GM12878 (cell line): ENCODE measurements around the gene NEURL4. TPM values are rescaled to one million over a fixed set of nuclear protein-coding genes. Genes with fewer than 3 reads are reported as not detected.

Experiments used
- ATAC-seq: fragments of 200-7000 bp; cut with Tn5 transposase; 3 replicates; pipeline ENCODE4 v1.9.1; 2020; ENCODE audit warnings: mild to moderate bottlenecking, moderate library complexity
- BruUV-seq: library from RNA; stranded (reverse); fragments of 400-500 nt; replicated peaks from 2 replicates; lab custom pipeline; 2021; lab: Mats Ljungman, UMichigan
- CTCF ChIA-PET: fragments of 300-600 bp; sonication (Branson Sonifier 250); formaldehyde crosslinking; extraction: SDS; loops from one replicate; lab custom pipeline; 2021; ENCODE audit warnings: inconsistent platforms; lab: Yijun Ruan, JAX
- POLR2A ChIA-PET: fragments of 350-600 bp; formaldehyde crosslinking; extraction: SDS; loops from one replicate; lab custom pipeline; 2021; ENCODE audit warnings: inconsistent platforms; lab: Charles Lee
- RAD21 ChIA-PET: fragments of 300-600 bp; sonication (Branson Sonifier 250); formaldehyde crosslinking; loops from one replicate; lab custom pipeline; 2023; ENCODE audit warnings: antibody characterized with exemption; ENCODE audit not compliant: unreplicated experiment; lab: Charles Lee
- SMC1A ChIA-PET: fragments of 300-600 bp; sonication (Branson Sonifier 250); formaldehyde crosslinking; loops from one replicate; lab custom pipeline; 2023; ENCODE audit not compliant: unreplicated experiment, uncharacterized antibody; lab: Charles Lee
- DNase-seq: peaks from one replicate; pipeline ENCODE4 v3.0.0-alpha.2; 2011; ENCODE audit warnings: low read depth, low spot score
- FAIRE-seq: peaks from 3 replicates; lab custom pipeline; 2011; peaks lifted over from hg19 to GRCh38; lab: Jason Lieb, UNC
- H2AFZ ChIP-seq: 2 replicates; pipeline ENCODE4 v1.6.0; 2011; ENCODE audit warnings: low read depth, low read length, control low read depth; ENCODE audit not compliant: control insufficient read depth
- H3K27ac ChIP-seq: 2 replicates; pipeline ENCODE4 v1.5.1; 2011; ENCODE audit warnings: control low read depth; ENCODE audit not compliant: control insufficient read depth, insufficient read depth
- H3K27me3 ChIP-seq, 2 experiments: replicated peaks in 1 of 2; 2 replicates each; pipeline versions ENCODE4 v1.6.0 to v1.6.1; 2011; ENCODE audit warnings: low read length in 1 of 2; ENCODE audit not compliant: control insufficient read depth in 2 of 2, insufficient read depth in 2 of 2
- H3K36me3 ChIP-seq, 2 experiments: 2 replicates each; pipeline ENCODE4 v1.5.1; 2011; ENCODE audit warnings: low read length in 1 of 2; ENCODE audit not compliant: control insufficient read depth in 2 of 2, insufficient read depth in 2 of 2
- H3K4me1 ChIP-seq: 2 replicates; pipeline ENCODE4 v1.6.1; 2011; ENCODE audit warnings: mild to moderate bottlenecking, low read length, moderate library complexity, mixed read lengths; ENCODE audit not compliant: control insufficient read depth, insufficient read depth
- H3K4me2 ChIP-seq: 2 replicates; pipeline ENCODE4 v1.6.0; 2011; ENCODE audit warnings: control low read depth; ENCODE audit not compliant: control insufficient read depth, insufficient read depth
- H3K4me3 ChIP-seq: fragments of 200-600 bp; sonication (generic); 2 replicates; pipeline ENCODE4 v1.5.1; 2016
- H3K79me2 ChIP-seq: 2 replicates; pipeline ENCODE4 v1.6.0; 2011; ENCODE audit warnings: low read length; ENCODE audit not compliant: control insufficient read depth, insufficient read depth
- H3K9ac ChIP-seq: 2 replicates; pipeline ENCODE4 v1.8.0; 2011; ENCODE audit warnings: low read length, control low read depth, mixed read lengths; ENCODE audit not compliant: control insufficient read depth, insufficient read depth
- H3K9me3 ChIP-seq: replicated peaks from 3 replicates; pipeline ENCODE4 v1.5.1; 2011; ENCODE audit warnings: mild to moderate bottlenecking, low read length; ENCODE audit not compliant: control insufficient read depth, insufficient read depth
- H4K20me1 ChIP-seq: 2 replicates; pipeline ENCODE4 v1.6.0; 2011; ENCODE audit not compliant: control insufficient read depth, insufficient read depth
- ASH2L ChIP-seq: fragments of 300-600, 200-600 bp; sonication (generic); IDR thresholded peaks from 2 replicates; pipeline ENCODE4 v1.6.1; 2017; ENCODE audit warnings: low read depth, mild to moderate bottlenecking, borderline replicate concordance
- CEBPB ChIP-seq, 2 experiments: fragments of 150-350 bp in 1 of 2; IDR thresholded peaks; 2 replicates each; pipeline ENCODE4 v1.6.1; 2012 to 2014; ENCODE audit warnings: low read depth in 2 of 2, low read length in 2 of 2, borderline replicate concordance in 1 of 2, inconsistent platforms in 1 of 2
- CHD2 ChIP-seq: IDR thresholded peaks from 2 replicates; pipeline ENCODE4 v1.6.1; 2011; ENCODE audit warnings: low read depth, low read length, improper control_type of control experiment, borderline replicate concordance
- MTA3 ChIP-seq: IDR thresholded peaks from 2 replicates; pipeline ENCODE4 v1.6.1; 2012; ENCODE audit warnings: low read length, inconsistent platforms, borderline replicate concordance
- NBN ChIP-seq: fragments of 450-650 bp; IDR thresholded peaks from 2 replicates; pipeline ENCODE4 v1.6.1; 2016
- NR2C2 ChIP-seq: IDR thresholded peaks from 2 replicates; pipeline ENCODE4 v1.6.1; 2011; ENCODE audit warnings: borderline replicate concordance, low read depth; ENCODE audit not compliant: control insufficient read depth, insufficient read length
- POLR2AphosphoS2 ChIP-seq: IDR thresholded peaks from 2 replicates; pipeline ENCODE4 v1.6.1; 2011; ENCODE audit warnings: low read depth, mild to moderate bottlenecking, low read length, improper control_type of control experiment, moderate library complexity
- SIX5 ChIP-seq: IDR thresholded peaks from 2 replicates; pipeline ENCODE4 v1.6.1; 2011; ENCODE audit warnings: mild to moderate bottlenecking, low read depth, low read length, moderate library complexity; ENCODE audit not compliant: severe bottlenecking
- SP1 ChIP-seq: IDR thresholded peaks from one replicate; pipeline ENCODE4 v1.6.1; 2011; ENCODE audit warnings: low read depth, low read length
- SPI1 ChIP-seq: IDR thresholded peaks from 2 replicates; pipeline ENCODE4 v1.6.1; 2011; ENCODE audit warnings: low read depth, mild to moderate bottlenecking, low read length, moderate library complexity, borderline replicate concordance; ENCODE audit not compliant: insufficient read depth
- ZNF384 ChIP-seq: IDR thresholded peaks from 2 replicates; pipeline ENCODE4 v1.6.1; 2012; ENCODE audit warnings: low read depth, mild to moderate bottlenecking, low read length, improper control_type of control experiment, borderline replicate concordance
- WGBS: methylation state at CpG from one replicate; pipeline ENCODE4 v1.1.6; 2016; ENCODE audit warnings: low lambda C conversion rate; ENCODE audit not compliant: insufficient replicate concordance, insufficient coverage; ENCODE audit errors: missing lambda C conversion rate; 5-methylcytosine and 5-hydroxymethylcytosine counted together
- in situ Hi-C: fragments of 300-500 bp; cut with MboI; formaldehyde crosslinking; loops from 9 replicates; pipeline ENCODE4 v1.14.3; 2018; ENCODE audit warnings: mixed read lengths
- intact Hi-C: fragments of 100-400 bp; cut with micrococcal nuclease; formaldehyde crosslinking; loops from one replicate; pipeline ENCODE4 v1.14.2; 2022; ENCODE audit not compliant: unreplicated experiment
- polyA plus RNA-seq, 11 experiments: library from polyadenylated mRNA; depleted of rRNA in 4 of 11; unstranded in 6 of 11; stranded (reverse) in 5 of 11; fragments of >200 nt; fragmentation: Nextera tagmentation in 4 of 11; fragmentation: Illumina TruSeq in 1 of 11; extraction: Ambion mirVana in 4 of 11; extraction: Trizol in 1 of 11; gene quantifications; 1 replicate in 1 of 11; 2 replicates in 10 of 11; pipeline versions ENCODE4 v1.2.1 to v1.2.3, GENCODE V29; 2011 to 2016; ENCODE audit warnings: inconsistent platforms in 2 of 11, missing spikeins in 2 of 11, low read depth in 1 of 11
- total RNA-seq, 4 experiments: library from RNA; depleted of rRNA in 3 of 4; stranded (reverse); fragments of >200 nt in 3 of 4; fragmentation: Illumina TruSeq in 1 of 4; extraction: Trizol in 1 of 4; gene quantifications; 2 replicates each; pipeline versions ENCODE4 v1.2.1 to v1.2.3, GENCODE V29; 2013 to 2021
- TF ChIP-seq, protein P1 (sequence below): IDR thresholded peaks from 2 replicates; pipeline ENCODE4 v1.6.1; 2011; ENCODE audit warnings: low read depth, mild to moderate bottlenecking, low read length, moderate library complexity, borderline replicate concordance; ENCODE audit errors: extremely low read depth
- TF ChIP-seq, protein P2 (sequence below): IDR thresholded peaks from 2 replicates; pipeline ENCODE4 v1.6.1; 2012; ENCODE audit warnings: mild to moderate bottlenecking, low read depth, low read length
- TF ChIP-seq, protein P3 (sequence below): IDR thresholded peaks from 2 replicates; pipeline ENCODE4 v1.6.1; 2012; ENCODE audit warnings: low read depth, low read length, improper control_type of control experiment
- TF ChIP-seq, protein P4 (sequence below): fragments of 450-650 bp; formaldehyde crosslinking; IDR thresholded peaks from 2 replicates; pipeline ENCODE4 v1.5.0; 2022; ENCODE audit warnings: mild to moderate bottlenecking, missing genetic modification characterization

The NEURL4 gene
- total and polyA plus RNA-seq, 10 of the 15 experiments (the other 5 are each of a cell fraction or from before 2014, with no cell fraction given) = 0.03 to 41.9 (median 10.0) TPM

DNA sequence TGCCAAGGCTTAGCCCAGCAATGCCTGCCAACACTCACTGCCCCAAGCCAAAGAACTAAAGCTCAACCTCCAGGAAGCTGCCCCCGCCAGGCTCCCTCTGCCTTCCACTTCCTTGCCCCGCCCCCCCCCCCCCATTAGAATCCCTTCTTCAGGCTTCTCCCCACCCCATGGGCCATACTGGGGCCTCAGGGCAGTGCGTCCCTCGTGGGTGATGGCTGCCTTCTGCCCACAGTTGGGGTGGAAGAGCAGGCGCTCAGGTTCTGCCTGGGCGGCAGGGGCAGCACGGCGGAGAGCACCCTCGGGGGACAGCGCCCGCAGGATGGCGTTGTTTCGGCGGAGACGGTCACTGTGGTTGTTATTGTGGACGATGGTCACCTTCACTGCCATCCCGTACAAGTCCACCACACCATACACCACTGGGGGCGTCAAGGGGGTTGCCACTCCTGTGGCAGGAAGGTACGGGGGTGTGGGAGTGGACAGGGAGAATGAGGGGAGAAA, 4.1 kb downstream of the NEURL4 start:
- peaks cover 9 to 33% of the 10 kb centered on the region in 2 experiments; a peak in 3 of 4 replicates for H3K36me3 ChIP-seq
- CTCF ChIA-PET = interaction anchor here (0.7 to 7.9 kb wide), 11 partner anchors 9 to 235 kb away, joined by 3 to 49 read pairs (median 3); partner anchors contain the start of genes ACAP1 and GPS2
- TF ChIP-seq, protein P1, sequence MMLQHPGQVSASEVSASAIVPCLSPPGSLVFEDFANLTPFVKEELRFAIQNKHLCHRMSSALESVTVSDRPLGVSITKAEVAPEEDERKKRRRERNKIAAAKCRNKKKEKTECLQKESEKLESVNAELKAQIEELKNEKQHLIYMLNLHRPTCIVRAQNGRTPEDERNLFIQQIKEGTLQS = no peak
- TF ChIP-seq, protein P2, sequence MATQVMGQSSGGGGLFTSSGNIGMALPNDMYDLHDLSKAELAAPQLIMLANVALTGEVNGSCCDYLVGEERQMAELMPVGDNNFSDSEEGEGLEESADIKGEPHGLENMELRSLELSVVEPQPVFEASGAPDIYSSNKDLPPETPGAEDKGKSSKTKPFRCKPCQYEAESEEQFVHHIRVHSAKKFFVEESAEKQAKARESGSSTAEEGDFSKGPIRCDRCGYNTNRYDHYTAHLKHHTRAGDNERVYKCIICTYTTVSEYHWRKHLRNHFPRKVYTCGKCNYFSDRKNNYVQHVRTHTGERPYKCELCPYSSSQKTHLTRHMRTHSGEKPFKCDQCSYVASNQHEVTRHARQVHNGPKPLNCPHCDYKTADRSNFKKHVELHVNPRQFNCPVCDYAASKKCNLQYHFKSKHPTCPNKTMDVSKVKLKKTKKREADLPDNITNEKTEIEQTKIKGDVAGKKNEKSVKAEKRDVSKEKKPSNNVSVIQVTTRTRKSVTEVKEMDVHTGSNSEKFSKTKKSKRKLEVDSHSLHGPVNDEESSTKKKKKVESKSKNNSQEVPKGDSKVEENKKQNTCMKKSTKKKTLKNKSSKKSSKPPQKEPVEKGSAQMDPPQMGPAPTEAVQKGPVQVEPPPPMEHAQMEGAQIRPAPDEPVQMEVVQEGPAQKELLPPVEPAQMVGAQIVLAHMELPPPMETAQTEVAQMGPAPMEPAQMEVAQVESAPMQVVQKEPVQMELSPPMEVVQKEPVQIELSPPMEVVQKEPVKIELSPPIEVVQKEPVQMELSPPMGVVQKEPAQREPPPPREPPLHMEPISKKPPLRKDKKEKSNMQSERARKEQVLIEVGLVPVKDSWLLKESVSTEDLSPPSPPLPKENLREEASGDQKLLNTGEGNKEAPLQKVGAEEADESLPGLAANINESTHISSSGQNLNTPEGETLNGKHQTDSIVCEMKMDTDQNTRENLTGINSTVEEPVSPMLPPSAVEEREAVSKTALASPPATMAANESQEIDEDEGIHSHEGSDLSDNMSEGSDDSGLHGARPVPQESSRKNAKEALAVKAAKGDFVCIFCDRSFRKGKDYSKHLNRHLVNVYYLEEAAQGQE = no peak
- TF ChIP-seq ZNF384 = no peak
- no peak for TF ChIP-seq SPI1
- TF ChIP-seq, protein P3, sequence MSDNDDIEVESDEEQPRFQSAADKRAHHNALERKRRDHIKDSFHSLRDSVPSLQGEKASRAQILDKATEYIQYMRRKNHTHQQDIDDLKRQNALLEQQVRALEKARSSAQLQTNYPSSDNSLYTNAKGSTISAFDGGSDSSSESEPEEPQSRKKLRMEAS = no peak
- no peak for TF ChIP-seq SP1
- no peak for TF ChIP-seq ASH2L
- TF ChIP-seq NBN = no peak
- TF ChIP-seq MTA3 = no peak
- no peak for TF ChIP-seq SIX5
- TF ChIP-seq, protein P4, sequence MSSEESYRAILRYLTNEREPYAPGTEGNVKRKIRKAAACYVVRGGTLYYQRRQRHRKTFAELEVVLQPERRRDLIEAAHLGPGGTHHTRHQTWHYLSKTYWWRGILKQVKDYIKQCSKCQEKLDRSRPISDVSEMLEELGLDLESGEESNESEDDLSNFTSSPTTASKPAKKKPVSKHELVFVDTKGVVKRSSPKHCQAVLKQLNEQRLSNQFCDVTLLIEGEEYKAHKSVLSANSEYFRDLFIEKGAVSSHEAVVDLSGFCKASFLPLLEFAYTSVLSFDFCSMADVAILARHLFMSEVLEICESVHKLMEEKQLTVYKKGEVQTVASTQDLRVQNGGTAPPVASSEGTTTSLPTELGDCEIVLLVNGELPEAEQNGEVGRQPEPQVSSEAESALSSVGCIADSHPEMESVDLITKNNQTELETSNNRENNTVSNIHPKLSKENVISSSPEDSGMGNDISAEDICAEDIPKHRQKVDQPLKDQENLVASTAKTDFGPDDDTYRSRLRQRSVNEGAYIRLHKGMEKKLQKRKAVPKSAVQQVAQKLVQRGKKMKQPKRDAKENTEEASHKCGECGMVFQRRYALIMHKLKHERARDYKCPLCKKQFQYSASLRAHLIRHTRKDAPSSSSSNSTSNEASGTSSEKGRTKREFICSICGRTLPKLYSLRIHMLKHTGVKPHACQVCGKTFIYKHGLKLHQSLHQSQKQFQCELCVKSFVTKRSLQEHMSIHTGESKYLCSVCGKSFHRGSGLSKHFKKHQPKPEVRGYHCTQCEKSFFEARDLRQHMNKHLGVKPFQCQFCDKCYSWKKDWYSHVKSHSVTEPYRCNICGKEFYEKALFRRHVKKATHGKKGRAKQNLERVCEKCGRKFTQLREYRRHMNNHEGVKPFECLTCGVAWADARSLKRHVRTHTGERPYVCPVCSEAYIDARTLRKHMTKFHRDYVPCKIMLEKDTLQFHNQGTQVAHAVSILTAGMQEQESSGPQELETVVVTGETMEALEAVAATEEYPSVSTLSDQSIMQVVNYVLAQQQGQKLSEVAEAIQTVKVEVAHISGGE = no peak
- TF ChIP-seq CHD2 = no peak
- no peak for TF ChIP-seq CEBPB (IDR thresholded peaks at IDR 0.05; ENCODE audit: borderline replicate concordance in 1 of 2, low read depth in 2 of 2, low read length in 2 of 2)
- TF ChIP-seq NR2C2 = no peak
- no peak for TF ChIP-seq POLR2AphosphoS2

More for the DNA sequence above, 4.1 kb downstream of the NEURL4 start:
- no peak overlapping the region for H3K4me3 ChIP-seq
- no peaks in the 10 kb centered on the region for H4K20me1 ChIP-seq
- ChIA-PET SMC1A (interaction anchor here (1.4 to 3.5 kb wide), 2 partner anchors 11 to 20 kb away, joined by 6 to 21 read pairs; partner anchors contain the start of gene ACAP1), RAD21 (interaction anchor here (0.9 to 2.4 kb wide), 4 partner anchors 11 to 27 kb away, joined by 3 to 13 read pairs (median 8); partner anchors contain the start of genes ACAP1 and KCTD11), POLR2A (interaction anchor here (1.3 kb wide), 1 partner anchor 12 kb away, joined by 9 read pairs; the partner anchor contains the start of gene ACAP1)
- WGBS = 87% methylated on average over 19 of the region's 19 CpGs
- peaks cover 5% of the 10 kb centered on the region for H3K4me1 ChIP-seq
- DNase-seq = no peak
- no peaks in the 10 kb centered on the region for H3K27me3 ChIP-seq
- H3K27ac ChIP-seq = no peak overlapping the region
- ATAC-seq = no peak
- in situ Hi-C loops (no loop called here), intact Hi-C loops (no loop called here)
- no peak for FAIRE-seq
- H3K9me3 ChIP-seq = no peaks in the 10 kb centered on the region
- BruUV-seq = no TSS peak
- no peak overlapping the region for H3K4me2 ChIP-seq
- no peak overlapping the region for H2AFZ ChIP-seq
- peaks cover 17% of the 10 kb centered on the region for H3K79me2 ChIP-seq
- H3K9ac ChIP-seq = no peak overlapping the region
